Measurements from ENCODE around the gene MORN5.

MORN5 gene

GRCh38 chr9:122244349-122244748, 84.6 kb downstream of the MORN5 start:
- no peak for TF ChIP-seq CTCF (IDR thresholded peaks at IDR 0.05; ENCODE audit: control insufficient read depth, extremely low read depth, insufficient read depth)
- no peak for DNase-seq (ENCODE audit: low read depth)
- H3K4me3 ChIP-seq (ENCODE audit: low read depth, low read length), result no peak overlapping the region

GRCh38 chr9:122246666-122247065, 87.0 kb downstream of the MORN5 start:
- H3K4me3 ChIP-seq (ENCODE audit: low read depth, low read length), result no peak overlapping the region
- DNase-seq (ENCODE audit: low read depth), result peak; percentile 63
- no peak for TF ChIP-seq CTCF (IDR thresholded peaks at IDR 0.05; ENCODE audit: control insufficient read depth, extremely low read depth, insufficient read depth)

GRCh38 chr9:122248448-122248865, 88.7 kb downstream of the MORN5 start:
- TF ChIP-seq CTCF (IDR thresholded peaks at IDR 0.05; ENCODE audit: control insufficient read depth, extremely low read depth, insufficient read depth), result no peak
- H3K4me3 ChIP-seq (ENCODE audit: low read depth, low read length), result no peak overlapping the region
- no peak for DNase-seq (ENCODE audit: low read depth)
